Ishikawa (cell line): ENCODE data around the gene PDCD6IP.

ENCODE experiments used
- EP300 ChIP-seq: IDR thresholded peaks from 2 replicates; pipeline ENCODE4 v1.6.1; 2012; ENCODE audit warnings: borderline replicate concordance
- FOXM1 ChIP-seq: IDR thresholded peaks from 2 replicates; pipeline ENCODE4 v1.6.1; 2012; ENCODE audit warnings: low read depth, borderline replicate concordance
- NFIC ChIP-seq: IDR thresholded peaks from 2 replicates; pipeline ENCODE4 v1.6.1; 2012
- RAD21 ChIP-seq: IDR thresholded peaks from 2 replicates; pipeline ENCODE4 v1.6.1; 2012; ENCODE audit warnings: low read depth
- TAF1 ChIP-seq: IDR thresholded peaks from 2 replicates; pipeline ENCODE4 v1.6.1; 2012; ENCODE audit warnings: low read depth, mild to moderate bottlenecking
- TEAD4 ChIP-seq: IDR thresholded peaks from 2 replicates; pipeline ENCODE4 v1.6.1; 2012
- YY1 ChIP-seq: IDR thresholded peaks from 2 replicates; pipeline ENCODE4 v1.6.1; 2012; ENCODE audit warnings: low read depth
- TF ChIP-seq, protein P1 (sequence below): IDR thresholded peaks from 2 replicates; pipeline ENCODE4 v1.6.1; 2012; ENCODE audit warnings: low read depth, mild to moderate bottlenecking
- TF ChIP-seq, protein P2 (sequence below): IDR thresholded peaks from 2 replicates; pipeline ENCODE4 v1.6.1; 2012

GRCh38 chr3:33749546-33750210, 48.8 kb upstream of the PDCD6IP start:
- TF ChIP-seq TAF1 (no peak), EP300 (no peak), TEAD4 (no peak), YY1 (no peak), FOXM1 (no peak), RAD21 (no peak), NFIC (no peak)
- TF ChIP-seq, protein P1, sequence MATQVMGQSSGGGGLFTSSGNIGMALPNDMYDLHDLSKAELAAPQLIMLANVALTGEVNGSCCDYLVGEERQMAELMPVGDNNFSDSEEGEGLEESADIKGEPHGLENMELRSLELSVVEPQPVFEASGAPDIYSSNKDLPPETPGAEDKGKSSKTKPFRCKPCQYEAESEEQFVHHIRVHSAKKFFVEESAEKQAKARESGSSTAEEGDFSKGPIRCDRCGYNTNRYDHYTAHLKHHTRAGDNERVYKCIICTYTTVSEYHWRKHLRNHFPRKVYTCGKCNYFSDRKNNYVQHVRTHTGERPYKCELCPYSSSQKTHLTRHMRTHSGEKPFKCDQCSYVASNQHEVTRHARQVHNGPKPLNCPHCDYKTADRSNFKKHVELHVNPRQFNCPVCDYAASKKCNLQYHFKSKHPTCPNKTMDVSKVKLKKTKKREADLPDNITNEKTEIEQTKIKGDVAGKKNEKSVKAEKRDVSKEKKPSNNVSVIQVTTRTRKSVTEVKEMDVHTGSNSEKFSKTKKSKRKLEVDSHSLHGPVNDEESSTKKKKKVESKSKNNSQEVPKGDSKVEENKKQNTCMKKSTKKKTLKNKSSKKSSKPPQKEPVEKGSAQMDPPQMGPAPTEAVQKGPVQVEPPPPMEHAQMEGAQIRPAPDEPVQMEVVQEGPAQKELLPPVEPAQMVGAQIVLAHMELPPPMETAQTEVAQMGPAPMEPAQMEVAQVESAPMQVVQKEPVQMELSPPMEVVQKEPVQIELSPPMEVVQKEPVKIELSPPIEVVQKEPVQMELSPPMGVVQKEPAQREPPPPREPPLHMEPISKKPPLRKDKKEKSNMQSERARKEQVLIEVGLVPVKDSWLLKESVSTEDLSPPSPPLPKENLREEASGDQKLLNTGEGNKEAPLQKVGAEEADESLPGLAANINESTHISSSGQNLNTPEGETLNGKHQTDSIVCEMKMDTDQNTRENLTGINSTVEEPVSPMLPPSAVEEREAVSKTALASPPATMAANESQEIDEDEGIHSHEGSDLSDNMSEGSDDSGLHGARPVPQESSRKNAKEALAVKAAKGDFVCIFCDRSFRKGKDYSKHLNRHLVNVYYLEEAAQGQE = no peak
- TF ChIP-seq, protein P2, sequence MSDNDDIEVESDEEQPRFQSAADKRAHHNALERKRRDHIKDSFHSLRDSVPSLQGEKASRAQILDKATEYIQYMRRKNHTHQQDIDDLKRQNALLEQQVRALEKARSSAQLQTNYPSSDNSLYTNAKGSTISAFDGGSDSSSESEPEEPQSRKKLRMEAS = no peak
